Middle frontal gyrus (tissue), 1 donor: ENCODE measurements around the gene MRGPRF.
"Not testable (repeated sequence)": the region's sequence is repeated elsewhere in the genome, so short reads cannot be mapped to it uniquely, and the experiment has no call there.

Source experiments
- DNase-seq: peaks from one replicate; pipeline ENCODE4 v3.0.0-alpha.2; 2015; ENCODE audit warnings: low spot score; ENCODE audit errors: extremely low spot score

The MRGPRF gene

GRCh38 chr11:69003301-69003865, 9.7 kb downstream of the MRGPRF start:
- DNase-seq, result no peak

GRCh38 chr11:69002570-69003231, 10.3 kb downstream of the MRGPRF start:
- no peak for DNase-seq

- no peak for DNase-seq
Measured at GRCh38 chr11:69002110-69002569, 10.9 kb downstream of the MRGPRF start.

- DNase-seq, result no peak
Measured at GRCh38 chr11:69001243-69002081, 11.6 kb downstream of the MRGPRF start.

- DNase-seq, result no peak
Measured at GRCh38 chr11:69000831-69001242, 12.2 kb downstream of the MRGPRF start.

- no peak for DNase-seq
Measured at GRCh38 chr11:69000391-69000790, 12.7 kb downstream of the MRGPRF start.

GRCh38 chr11:68999748-69000355, 13.2 kb downstream of the MRGPRF start:
- DNase-seq, result not testable (repeated sequence)

- no peak for DNase-seq
Measured at GRCh38 chr11:68999093-68999747, 13.8 kb downstream of the MRGPRF start.

- no peak for DNase-seq
Measured at GRCh38 chr11:68998390-68998911, 14.6 kb downstream of the MRGPRF start.

- DNase-seq, result no peak
Measured at GRCh38 chr11:68997995-68998348, 15.1 kb downstream of the MRGPRF start.

GRCh38 chr11:68997124-68997994, 15.7 kb downstream of the MRGPRF start:
- no peak for DNase-seq

- DNase-seq, result no peak
Measured at GRCh38 chr11:68996376-68997123, 16.5 kb downstream of the MRGPRF start.

- no peak for DNase-seq
Measured at GRCh38 chr11:68994894-68995285, 18.2 kb downstream of the MRGPRF start.

- DNase-seq, result no peak
Measured at GRCh38 chr11:68994161-68994893, 18.7 kb downstream of the MRGPRF start.

- no peak for DNase-seq
Measured at GRCh38 chr11:68993546-68993945, 19.5 kb downstream of the MRGPRF start.

GRCh38 chr11:68992743-68993255, 20.2 kb downstream of the MRGPRF start:
- DNase-seq, result no peak

GRCh38 chr11:68990995-68991780, 21.9 kb downstream of the MRGPRF start:
- no peak for DNase-seq
